Jurkat, Clone E6-1 (cell line): ENCODE results near the gene ROCK1.

ENCODE experiments used
- DNase-seq: peaks from one replicate; pipeline ENCODE4 v3.0.0-alpha.2; 2011; ENCODE audit warnings: low read depth, low spot score
- H3K4me3 ChIP-seq: 2 replicates; pipeline ENCODE4 v1.5.1; 2011; ENCODE audit warnings: mild to moderate bottlenecking, low read length, control low read depth, moderate library complexity

The ROCK1 gene

DNA sequence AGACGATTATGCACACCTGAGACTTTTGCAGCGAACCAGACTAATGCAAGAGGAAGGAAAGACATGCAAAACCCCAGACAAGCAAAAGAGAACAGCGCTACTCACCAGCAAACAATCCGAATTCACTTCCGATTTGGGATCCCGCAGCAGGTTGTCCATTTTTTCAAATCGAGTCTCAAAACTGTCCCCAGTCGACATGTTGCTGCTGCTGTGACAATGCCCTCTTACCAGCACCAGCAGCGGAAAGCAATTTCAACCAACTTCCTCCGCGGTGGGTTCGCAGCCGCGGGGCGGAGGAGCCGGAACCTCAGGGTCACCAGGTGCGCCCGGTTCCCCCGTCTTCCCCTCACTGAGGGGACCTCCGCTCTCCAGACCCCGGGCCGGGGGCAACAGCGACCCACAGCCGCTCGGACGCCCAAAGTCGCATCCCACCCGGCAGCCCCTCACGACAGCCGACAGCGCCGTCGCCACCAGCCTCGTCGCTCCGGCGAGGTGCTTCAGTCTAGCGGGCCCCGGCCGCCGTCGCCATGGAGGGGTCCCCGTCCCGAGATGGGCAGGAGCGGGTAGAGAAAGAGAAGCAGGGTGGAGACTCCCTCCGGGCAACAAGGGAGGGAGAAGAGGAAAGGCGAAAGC, 784 bp downstream of the ROCK1 start:
- peak; percentile 64 for DNase-seq
- peak overlapping the region; percentile 88 for H3K4me3 ChIP-seq

DNA sequence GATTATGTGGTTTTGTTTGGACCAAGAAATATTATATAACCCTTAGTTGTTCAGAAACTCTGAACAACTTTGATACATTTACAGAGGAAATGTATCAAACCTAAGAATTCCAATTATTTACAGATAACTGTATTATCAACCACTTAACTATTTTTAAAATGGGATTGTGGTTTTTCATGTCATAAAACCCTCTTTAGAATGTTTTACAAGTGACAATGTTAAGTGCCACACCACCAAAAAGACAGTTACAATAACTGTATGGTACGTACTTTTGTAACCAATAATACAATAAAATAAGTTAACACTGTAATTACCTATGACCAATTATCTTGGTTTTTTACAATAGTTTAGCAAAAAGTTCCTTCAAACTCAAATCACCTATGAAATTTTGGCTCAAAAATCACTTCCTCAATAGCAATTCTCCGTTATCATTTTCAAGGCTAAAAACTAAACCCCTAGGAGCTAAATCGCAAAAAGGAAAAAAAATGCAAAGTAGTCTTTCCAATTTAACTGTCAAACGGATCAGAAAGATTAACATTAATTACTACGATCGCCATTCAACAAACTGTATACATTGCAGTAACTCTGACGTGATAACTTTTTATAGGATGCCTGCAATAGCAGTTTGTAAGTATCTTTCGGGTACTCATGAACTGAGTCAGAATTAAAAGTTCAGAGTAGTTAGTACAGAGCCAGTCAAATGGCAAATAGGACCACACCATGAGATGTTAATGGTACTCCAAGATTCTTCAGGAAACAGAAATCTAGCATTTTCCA, 1.5 kb downstream of the ROCK1 start:
- H3K4me3 ChIP-seq = peak overlapping the region; percentile 88
- no peak for DNase-seq

DNA sequence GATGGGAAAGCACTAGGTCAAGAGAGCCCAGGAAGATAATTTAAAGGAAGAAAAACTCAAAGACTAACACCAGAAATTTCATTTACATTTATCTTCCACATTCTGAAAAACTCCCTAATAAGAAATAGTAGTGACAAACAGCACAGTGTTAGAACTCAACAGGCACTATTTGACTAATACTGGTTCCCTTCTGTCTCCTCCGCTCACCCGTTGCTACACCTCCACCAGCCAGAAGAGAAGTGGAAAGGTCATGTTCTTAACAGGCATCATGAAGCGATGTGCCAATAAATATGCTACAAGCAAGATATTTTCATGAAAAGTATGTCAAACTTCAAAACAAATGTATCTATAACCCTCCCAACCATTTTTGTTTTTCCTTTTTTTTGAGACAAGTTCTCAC, 5.7 kb downstream of the ROCK1 start:
- DNase-seq = no peak
- no peak overlapping the region for H3K4me3 ChIP-seq

DNA sequence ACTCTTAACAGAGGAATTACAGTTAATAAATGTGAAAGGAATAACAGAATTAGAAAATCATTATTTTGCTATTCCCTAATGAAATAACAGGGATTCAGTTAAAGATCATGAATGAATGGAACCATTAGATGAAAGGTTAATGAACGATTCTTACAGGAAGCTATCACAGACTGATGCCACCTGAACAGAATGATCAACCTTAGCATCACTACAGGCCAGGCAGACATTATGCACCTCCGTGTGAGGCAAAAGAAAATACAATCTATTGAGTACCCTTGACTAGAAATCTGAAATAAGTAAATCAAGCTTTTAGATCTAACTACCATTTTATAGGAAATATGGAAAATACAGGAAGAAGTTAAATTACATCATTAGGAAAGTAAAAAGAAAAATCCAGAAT, 10.4 kb downstream of the ROCK1 start:
- DNase-seq = no peak
- no peak overlapping the region for H3K4me3 ChIP-seq

DNA sequence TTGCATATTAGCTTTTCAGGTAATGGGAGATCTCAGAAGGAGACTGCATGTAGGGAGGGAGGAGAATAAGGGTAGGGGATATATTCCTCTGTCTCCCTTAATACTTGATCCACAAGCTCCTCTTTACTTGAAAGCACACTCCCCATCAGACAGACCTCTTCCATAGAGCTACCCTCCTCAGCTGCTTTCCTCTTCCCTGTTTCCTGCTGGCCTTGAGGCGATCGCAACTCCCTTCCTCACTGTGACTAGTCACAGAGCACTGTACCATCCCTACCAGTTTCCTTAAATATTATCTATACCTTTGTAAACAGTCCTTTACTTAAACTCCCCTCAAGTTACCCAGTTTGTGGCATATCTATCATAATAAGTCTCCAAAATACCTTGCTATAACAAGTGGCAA, 10.9 kb downstream of the ROCK1 start:
- H3K4me3 ChIP-seq = no peak overlapping the region
- DNase-seq = no peak

DNA sequence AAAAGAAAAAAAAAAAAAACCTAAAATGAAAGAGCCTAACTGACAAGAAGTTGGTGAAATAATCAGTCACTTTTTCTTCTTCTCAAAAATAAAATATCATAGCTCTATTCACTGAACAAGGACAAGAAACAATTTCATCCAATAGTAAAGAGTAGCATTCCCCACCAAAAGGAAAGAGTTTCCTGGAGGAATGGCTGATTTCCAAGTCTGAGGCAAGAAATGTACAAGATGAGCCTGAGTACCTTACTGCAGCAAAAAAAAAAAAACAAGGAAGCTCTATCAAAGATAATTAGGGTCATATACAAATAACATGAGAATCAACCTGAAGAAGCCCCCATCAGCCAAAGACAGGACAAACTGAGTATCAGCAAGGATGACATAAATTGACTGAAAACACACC, 11.5 kb downstream of the ROCK1 start:
- no peak for DNase-seq
- H3K4me3 ChIP-seq = no peak overlapping the region

DNA sequence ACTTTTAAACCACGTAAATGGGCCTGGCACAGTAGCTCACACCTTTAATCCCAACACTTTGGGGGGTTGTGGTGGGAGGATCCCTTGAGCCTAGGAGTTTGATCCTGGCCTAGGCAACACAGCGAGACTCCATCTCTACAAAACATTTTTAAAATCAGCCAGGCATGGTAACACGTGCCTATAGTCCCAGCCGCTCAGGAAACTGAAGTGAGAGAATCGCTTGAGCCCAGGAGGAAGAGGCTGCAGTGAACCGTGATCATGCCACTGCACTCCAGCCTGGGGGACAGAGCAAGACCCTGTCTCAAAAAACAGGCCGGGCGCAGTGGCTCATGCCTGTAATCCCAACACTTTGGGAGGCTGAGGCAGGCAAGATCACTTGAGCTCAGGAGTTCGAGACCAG, 12.2 kb downstream of the ROCK1 start:
- no peak for DNase-seq
- no peak overlapping the region for H3K4me3 ChIP-seq

DNA sequence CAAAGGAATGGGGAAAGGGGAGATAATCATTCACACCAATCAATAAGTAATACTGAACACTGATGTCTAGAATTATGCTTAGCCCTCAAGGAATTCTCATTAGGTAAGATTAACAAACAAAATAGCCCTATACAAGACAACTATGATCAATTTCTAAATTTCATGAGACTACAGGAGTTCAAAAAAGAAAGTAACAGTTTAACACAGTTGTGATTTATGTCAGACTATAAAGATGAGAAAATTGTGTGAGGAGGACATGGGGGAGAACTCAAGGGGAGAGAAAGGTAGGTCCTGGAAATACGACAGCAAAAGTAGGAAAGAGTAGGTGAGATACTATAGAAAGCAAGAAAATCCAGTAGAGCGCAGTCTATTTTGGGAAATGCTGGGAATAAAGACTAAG, 14.9 kb downstream of the ROCK1 start:
- no peak overlapping the region for H3K4me3 ChIP-seq
- no peak for DNase-seq

DNA sequence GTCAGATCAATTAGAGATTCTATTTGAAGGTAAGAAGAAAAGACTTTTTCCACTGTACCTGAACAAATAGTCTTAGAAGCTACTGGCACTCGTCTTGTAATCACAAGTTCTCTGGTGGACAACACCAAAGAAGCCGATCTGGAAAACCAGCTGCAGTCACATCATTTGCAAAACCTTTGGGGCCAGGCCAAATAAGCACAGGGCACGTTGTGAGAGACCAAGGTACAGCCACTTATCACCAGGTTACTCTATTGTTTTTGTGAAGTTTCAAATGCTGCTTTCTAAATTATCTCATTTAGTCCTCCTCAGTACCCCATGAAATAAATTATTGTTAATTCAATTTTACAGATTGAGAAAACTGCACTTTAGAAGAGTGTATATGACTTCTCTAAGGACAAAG, 18.5 kb downstream of the ROCK1 start:
- no peak overlapping the region for H3K4me3 ChIP-seq
- DNase-seq = no peak

DNA sequence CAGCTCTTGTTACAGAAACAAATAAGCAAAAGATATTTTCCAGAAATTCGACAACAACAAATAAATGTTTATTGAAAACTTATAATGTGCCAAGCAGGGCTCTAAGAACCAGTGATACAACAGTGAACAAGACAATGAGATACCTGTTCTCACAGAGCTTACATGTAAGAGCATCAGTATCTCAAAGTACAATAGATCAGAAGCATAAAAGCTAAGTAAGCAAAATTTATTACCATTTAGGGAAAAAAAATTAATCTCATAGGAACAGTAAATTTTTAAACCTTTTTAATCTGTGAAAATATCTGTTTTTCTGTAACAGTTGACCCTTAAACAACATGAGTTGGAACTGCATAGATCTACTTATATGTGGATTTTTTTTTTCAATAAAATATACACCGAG, 20.9 kb downstream of the ROCK1 start:
- no peak overlapping the region for H3K4me3 ChIP-seq
- no peak for DNase-seq

DNA sequence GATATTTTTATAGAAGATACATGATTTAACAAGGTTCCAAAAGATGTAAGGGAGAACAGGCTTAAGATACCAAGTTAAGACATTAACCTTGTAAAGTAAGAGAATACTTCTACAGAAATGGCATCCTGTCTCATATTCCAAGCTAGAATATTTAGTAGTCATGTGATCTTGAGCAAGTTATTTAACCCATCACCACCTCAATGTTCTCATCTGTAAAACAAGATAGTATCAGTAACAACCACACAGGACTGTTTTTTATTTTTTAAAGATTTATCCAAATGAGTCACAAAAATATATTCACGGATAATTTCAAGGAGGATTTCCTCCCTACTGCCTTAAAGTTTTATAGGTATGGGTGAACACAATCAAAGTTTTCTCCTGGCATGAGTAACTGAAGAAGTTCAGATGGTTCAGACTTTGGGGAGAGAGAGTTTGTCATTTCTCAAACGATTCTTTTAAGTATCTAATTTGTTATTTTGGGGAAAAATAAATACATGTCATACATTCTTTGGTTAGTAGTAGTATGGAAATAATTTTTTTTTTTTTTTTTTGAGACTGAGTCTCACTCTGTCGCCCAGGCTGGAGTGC, 25.9 kb downstream of the ROCK1 start:
- no peak for DNase-seq
- H3K4me3 ChIP-seq = no peak overlapping the region

DNA sequence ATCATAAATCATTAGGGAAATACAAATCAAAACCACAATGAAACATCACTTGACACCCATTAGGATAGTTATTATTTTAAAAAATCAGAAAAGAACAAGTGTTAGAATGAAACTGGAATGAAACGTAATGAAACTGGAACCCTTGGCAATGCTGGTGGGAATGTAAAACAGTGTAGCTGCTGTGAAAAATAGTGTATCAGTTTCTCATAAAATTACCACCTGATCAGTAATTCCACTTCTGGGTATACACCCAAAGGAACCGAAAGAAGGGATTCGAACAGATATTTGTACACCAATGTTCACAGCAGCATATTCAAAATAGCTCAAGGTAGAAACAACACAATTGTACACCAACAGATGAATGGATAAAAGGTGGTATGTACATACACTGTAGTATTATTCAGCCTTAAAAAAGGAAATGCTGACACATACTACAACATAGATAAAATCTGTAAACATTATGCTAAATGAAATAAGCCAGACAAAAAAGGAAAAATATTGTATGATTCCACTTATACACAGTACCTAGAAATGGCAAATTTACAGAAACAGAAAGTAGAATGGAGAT, 27.0 kb downstream of the ROCK1 start:
- H3K4me3 ChIP-seq = no peak overlapping the region
- no peak for DNase-seq

DNA sequence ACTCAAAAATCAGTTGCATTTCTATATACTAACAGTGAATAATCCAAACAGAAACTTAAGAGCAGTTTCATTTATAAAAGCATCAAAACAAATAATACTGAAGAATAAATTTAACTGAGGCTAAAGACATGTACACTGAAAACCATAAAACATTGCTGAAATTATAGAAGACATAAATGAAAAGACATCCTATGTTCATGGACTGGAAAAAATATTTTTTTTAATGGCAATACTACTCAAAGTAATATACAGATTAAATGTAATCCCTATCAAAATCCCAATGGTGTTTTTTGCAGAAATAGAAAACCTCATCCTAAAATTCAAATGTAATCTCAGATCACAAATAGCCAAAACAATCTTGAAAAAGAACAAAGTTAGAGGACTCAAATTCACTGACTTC, 28.6 kb downstream of the ROCK1 start:
- DNase-seq = no peak
- no peak overlapping the region for H3K4me3 ChIP-seq

DNA sequence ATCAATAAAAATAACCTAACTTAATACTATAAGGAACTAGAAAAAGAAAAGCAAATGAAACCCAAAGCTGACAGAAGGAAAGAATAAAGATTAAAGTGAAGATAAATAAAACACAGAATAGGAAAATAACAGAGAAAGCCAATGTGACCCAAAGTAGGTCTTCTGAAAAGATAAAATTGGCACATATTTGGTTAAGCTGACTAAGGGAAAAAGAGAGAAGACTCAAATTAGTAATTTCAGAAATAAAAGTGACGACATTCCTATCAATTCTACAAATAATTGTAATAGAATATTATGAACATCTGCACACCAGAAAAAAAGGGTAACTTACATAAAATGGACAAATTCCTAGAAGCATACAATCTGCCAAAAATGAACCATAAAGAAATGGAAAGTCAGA, 30.2 kb downstream of the ROCK1 start:
- no peak for DNase-seq

DNA sequence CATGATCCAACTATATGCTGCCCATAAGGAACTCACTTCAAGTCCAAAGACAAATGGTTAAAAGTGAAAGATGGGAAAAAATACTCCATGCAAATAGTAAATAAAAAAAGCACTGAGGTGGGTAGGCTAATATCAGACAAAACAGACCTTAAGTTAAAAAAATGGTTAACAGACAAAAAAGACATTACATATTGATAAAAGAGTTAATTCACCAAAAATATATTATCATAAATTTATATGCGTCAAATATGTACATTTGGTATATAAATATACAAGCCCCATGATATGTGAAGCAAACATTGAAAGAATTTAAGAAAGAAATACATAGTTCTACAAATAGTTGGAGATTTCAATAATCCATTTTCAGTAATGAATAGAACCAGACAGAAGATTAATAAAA, 31.0 kb downstream of the ROCK1 start:
- DNase-seq = no peak
- no peak overlapping the region for H3K4me3 ChIP-seq

More for the DNA sequence above, 30.2 kb downstream of the ROCK1 start:
- no peak overlapping the region for H3K4me3 ChIP-seq

DNA sequence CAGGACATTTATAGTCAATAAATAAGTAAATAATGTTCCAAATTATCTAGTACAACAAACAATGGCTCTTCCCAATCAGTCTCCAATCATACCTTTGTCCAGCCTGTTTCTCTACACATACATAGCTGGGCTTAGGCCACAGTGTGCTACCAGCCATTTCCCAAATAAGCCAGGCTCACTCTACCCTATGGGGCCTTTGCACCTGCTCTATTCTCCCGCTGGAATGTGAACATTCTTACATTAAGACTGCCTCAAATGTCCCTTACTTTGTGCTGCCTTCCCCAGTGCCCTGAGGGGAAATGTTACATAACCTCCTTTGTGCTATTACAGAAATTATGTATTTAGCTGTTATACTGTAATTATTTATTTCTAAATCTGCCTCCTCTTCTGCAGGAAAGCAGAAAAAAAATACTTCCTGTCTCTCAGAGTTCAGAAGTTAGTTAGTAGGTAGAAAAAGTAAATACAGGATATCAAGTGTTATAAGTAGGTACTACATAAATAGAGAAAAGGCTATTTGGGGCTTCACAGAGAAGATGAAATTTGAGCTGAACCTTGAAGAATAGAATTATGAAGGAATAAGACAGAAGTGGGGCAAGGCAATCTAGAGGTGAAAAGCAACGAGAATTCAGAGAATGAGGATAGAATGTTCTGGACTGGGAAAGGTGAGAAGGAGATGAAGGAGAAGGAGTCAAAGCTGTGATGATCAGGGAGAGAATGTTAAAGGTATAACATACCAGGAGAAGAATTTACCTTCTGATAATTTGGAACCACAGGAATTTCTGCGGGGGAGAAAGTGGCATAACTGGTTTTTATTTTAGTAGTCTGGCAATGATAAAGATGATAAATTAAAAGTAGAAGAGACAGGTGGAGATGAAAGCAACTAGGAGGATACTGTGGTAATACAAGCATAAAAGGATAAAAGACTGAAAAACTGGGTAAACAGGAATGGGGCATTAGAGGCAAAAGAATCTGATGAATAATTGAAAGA, 37.0 kb downstream of the ROCK1 start:
- peak; percentile 3 for DNase-seq
- H3K4me3 ChIP-seq = no peak overlapping the region

DNA sequence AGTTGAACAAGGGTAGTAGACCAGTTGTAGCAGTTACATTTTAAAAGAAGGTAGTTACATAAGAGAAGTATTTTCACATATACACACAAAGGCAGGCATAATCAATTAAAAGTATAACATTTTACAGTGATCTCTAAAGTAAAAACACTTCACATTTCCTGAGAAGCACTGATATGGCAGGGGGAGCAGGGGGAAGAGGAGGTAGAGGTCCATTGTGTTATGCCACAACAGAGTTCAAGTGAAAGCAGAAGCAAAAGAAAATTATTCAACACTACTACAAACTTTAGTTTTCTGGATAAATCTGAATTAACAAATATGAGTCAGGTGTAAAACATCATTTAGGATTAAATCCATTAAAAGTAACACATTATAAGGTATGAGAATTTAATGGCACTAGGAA, 38.4 kb downstream of the ROCK1 start:
- DNase-seq = no peak
- no peak overlapping the region for H3K4me3 ChIP-seq

DNA sequence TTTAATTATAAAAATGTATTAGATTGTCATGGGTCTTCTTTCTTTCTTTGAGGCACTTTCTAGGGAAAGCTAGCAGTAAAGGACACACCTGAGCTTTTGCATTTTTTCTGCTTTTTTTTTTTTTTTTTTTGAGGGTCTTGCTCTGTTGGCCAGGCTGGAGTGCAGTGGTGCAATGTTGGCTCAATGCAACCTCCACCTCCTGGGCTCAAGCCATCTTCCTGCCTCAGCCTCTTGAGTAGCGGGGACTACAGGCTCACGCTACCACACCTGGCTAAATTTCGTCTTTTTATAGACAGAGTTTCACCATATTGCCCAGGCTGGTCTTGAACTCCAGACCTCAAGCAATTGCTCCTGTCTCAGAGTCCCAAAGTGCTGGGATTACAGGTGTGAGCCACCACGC, 40.5 kb downstream of the ROCK1 start:
- H3K4me3 ChIP-seq = no peak overlapping the region
- no peak for DNase-seq

DNA sequence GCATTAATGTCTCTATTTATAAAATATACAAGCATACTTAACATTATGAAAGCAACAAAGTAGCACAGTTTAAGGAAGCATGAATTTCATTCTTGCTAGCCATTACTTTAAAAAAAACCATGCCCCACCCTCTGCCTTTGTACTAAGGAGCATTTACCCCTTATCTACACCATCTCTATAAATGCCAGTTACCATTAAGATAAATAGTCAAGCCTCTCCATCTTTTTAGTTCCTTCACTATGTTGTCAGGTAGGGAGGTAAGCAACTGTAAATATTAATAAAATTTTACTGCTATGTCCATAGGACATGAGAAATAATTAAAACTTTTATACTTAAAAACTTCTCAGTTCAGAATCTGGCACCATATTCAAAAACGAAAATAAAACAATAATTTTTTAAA, 42.1 kb downstream of the ROCK1 start:
- no peak overlapping the region for H3K4me3 ChIP-seq
- DNase-seq = no peak
